ENCODE measurements around the gene GLCE.
"Not testable (repeated sequence)": the region's sequence is repeated elsewhere in the genome, so short reads cannot be mapped to it uniquely, and the experiment has no call there.

Gene GLCE

DNA sequence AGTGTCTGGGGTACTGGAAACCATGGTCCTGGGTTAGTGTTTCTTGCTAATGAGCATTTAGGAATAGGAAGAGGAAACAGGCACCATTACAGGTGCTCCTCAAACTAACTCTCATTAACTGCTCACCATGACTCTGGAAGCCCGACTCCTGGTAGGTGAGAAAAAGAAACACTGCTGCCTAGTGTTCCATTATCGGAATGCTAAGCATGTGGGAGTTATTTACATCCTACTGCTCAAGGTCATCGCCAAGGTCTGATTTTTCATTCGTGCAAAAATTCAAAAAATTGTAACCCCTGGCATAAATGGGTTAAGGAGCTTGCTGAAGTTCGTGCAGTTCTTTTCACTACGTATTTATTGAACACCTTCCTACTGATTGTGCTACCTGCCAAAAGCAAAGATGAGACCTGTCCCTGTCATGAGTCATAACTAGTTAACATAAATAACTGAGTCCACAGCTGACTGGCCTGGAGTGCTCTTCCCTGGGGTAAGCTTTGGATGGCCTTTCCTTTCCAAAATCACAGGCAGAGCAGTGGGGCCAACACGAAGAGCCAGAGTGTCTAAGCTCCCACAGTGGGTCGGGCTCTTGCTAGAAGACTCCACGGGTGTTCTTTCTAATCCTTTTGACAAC lies 115.6 kb downstream of the GLCE start:
- DNase-seq = no peak

DNA sequence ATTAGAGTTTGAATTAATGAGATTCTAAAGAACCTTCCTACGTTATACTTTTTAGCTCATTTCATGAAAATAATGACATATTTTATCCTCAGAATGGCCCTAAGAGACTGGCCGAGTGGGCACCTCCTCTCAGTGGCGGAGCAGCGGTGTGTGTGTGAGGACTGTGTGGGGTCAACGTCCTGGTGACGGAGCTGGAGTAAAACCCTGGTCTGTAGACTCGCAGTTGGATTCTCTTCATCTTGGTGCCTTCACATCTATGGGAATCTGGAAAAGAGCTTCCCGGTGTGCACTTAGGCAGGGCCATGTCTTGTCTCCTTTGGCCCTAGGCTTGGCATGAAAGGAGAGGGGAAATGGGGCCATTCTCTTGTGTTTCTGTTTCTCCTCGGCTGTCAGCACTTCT lies 116.9 kb downstream of the GLCE start:
- no peak for DNase-seq

DNA sequence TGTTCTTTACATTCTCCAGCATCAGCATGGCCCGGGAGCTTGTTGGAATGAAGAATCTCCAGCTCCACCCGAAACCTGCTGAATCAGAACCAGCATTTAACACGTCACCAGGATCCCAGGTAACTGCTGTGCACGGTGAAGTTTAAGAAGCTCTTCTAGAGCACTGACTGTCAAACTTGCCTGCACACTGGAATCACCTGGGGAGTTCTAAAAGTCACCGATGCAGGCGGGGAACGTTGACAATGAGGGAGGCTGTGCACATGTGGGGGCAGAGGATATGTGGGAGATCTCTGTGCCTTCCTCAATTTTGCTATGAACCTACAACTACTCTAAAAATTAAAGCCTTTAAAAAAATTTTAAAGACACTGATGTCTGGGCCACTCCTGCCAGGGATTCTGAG lies 119.2 kb downstream of the GLCE start:
- DNase-seq = no peak

DNA sequence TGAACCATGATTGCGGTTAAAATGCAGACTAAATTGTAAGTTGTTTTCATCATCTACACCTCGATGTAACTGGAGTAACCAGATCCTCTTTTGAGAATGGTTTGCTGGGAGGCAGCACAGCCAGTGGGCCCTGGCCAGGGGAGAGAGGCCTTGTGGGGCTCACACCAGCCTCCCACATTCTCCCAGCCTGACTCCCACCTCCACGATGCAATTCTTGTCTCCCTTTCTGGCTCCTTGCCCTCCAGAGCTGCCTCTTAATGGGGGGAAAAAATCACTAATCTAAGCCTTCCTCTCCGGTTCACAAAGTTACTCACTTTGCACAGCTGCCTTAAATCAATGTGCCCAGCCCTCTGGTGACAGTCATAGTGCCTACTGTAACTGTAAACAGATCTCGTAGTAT lies 120.3 kb downstream of the GLCE start:
- no peak for DNase-seq

DNA sequence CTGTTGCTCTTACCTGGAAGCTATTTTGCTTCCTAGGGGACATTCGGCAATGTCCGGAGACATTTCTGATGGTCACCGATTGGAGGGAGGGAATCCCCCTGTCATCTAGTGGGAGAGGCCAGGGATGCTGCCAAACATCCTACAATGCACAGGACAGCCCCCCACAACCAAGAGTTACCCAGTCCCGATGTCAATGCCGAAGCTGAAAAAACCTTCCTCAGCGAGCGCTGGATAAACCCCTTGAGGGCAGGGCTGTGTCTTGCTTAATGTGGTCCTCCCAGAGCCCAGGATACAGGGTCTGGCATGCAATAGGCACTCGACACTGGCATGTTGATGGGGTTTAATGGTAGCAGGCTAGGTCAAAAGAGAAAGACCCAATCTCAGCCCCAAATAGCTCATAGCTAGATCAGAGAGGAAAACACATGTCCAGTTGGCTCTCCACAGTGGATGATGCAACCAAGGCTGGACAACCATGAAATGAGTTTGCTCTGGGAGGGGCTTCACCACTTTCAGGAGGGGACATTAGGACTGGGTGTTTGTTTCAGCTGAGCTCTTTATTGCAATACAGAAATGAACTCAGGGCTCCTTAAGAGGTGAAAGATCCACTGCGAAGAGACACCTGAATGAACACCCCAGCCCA lies 121.8 kb downstream of the GLCE start:
- DNase-seq = no peak

DNA sequence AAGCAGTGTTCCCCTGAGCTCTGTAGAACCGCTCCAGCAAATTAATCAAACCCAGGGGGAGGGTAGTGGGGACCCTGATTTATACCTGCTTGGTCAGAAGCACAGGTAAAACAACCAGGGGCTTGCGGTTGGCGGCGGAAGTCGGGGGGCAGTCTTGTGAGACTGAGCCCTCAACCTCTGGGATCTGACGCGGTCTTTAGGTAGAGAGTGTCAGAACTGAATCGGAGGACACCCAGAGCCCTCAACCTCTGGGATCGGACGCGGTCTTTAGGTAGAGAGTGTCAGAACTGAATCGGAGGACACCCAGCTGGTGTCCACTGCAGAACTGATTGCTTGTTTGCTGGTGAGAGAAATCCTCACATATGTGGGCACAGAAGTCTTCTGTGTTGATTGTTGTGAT lies 125.4 kb downstream of the GLCE start:
- no peak for DNase-seq

DNA sequence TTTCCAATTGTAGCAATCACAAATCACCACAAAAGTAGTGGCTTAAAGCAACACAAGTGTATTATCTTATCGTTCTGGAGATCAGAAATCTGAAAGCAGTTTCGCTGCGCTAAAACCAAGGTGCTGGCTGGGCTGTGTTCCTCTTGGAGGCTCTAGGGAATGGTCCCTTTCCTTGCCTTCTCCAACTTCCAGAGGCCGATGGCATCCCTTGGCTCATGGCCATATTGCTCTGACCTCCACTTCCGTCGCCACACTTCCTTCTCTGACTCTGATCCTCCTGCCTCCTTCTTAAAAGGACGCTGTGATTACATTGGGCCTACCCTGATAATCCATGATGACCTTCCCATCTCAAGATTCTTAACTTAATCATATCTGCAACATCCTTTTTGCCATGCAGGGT lies 127.6 kb downstream of the GLCE start:
- DNase-seq = no peak

DNA sequence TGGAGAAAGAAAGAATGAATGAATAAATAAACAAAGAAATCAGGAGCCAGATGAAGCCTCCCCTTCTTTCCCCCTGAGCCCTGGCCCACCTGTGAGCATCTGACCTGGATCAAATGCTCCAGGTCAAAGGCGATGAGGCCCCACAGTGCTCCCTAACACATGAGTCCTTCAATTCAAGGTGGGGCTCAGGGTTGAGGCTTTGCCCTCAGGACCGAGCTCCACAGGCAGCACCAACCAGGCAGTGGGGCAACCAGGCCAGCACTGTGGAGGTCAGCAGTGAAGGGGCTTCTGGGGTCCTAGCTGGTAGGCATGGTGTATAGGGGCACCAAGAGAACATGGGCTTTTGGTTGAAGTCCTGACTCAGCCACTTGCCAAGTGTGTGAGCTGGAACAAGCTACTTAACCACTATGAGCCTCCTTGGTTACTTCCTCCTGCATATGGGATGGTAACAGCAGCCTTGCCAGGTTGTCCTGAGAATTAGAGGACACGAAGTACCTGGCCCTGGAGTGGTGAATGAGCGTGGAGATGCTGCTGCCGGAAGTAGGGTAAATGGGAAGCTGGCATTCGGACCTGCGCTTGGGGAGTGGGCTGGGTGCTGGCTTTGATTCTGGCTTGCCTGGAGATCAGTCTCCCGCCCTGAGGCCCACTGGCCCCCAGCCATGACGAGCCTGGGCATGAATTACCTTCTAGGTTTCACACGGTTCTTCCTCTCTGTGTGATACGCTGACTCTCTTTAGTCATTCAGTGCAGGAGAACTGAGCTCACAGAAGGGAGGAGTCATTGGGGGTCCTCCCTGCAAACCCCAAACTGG lies 128.3 kb downstream of the GLCE start:
- no peak for DNase-seq

DNA sequence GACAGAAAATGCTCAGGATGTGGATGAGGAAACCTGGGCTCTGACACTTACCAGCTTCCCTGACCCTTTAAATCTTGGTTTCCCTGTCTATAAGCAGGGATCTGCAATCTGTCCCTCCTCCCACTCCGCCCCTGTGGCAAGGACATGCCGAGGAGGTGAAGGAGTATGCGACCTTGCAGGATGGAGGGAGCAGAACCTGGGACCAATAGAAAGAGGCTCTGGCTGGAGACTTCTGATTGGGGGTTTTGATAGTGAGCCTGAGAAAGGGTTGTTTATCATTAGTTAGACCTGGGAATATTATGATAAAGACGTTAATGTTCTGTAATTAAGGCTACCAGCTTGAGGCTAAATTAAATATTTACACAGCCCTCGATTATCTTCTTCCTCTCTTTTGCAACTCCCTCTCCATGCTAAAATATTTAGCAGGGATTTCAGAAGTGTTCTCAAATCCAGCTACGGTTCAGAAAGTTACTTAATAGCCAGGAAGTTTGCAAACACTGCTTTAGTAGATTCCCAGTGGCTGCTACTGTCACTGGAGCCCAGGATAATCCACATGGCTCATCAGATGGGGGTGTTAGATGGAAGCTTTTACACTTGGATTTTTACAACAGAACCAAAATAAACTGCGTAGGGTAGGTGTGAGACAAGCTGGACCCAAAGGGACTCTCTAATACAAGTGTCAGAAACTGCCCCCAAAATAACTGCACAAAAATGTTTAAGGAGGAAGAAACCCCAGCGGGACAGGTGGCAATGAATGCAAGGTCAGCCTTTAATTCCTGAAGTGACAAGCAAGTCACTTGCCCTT lies 129.1 kb downstream of the GLCE start:
- no peak for DNase-seq

DNA sequence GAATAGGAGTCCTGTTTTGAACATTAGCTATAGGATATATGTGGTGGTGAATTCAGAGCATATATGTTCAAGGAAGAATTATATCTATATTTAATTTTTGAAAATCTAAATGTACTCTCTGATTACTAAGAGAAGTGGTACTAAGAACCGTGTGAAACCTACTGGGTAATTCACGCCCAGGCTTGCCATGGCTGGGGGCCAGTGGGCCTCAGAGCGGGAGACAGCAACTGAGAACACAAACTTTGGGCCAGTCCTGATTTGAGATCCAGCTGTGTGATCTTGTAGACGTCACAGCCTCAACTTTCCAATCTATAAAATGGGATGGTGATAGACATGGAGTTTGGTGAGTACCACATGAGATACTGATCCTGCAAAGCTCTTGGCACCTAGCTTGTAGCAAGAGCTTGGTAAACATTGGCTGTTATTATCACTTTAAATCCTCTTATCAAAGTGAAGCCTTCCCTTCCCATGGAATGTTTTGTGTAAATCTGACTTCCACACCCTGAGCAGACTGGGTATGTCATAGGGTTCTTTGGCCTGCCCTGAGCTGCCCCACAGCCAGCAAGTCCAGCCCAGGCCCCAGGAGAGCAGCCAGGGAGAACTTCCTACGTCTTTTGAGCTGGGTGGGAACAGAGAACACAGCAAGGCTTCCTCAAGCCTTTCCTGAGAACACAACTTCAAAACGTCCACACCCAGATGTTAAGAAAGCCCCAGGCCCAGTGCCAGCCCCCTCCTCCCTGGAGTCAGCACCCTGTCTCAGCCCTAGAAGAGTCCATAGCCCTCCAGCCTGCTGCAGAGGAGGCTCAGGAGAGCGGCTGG lies 130.1 kb downstream of the GLCE start:
- DNase-seq = no peak

DNA sequence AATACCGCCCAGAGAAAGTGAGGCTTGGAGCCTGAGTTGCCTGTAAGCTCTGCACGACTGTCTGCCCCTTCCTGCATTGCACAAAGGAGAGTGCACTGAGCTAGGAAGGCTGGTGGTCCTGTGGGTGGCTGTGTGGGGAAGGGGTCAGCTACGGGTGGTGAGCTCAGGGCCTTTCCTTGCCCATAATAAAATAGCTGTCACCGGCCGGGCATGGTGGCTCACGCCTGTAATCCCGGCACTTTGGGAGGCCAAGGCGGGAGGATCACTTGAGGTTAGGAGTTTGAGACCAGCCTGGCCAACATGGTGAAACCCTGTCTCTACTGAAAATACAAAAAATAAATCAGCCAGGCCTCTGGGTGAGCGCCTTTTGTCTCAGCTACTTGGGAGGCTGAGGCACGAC lies 131.2 kb downstream of the GLCE start:
- DNase-seq = not testable (repeated sequence)

DNA sequence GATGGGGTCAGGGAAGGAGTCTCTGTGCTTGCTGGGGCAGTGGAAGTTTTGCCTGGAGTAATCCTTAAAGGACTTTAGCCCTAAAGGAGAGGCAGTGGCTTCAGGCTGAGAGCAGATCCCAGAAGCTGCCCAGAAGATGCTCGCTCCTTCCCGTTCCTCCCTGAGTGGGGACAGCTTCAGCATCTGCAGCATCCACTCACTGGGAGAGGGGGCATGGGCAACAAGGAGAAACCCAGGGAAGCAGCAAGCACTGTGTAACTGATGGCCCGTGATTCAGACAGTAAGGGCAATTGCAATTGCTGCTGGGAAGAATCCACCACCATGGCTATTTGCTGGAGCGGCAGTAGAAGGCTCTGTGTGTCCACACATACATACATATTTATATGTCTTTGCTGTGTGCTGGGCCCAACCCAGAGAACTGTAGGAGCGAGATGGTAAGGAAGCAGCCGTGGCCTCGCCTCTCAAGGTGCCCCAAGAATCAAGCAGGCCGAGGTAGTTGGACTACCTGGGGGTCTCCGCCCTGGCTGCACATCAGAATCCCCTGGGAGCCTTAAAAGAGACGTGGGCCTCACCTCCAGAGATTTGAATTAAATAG lies 132.5 kb downstream of the GLCE start:
- DNase-seq = no peak

DNA sequence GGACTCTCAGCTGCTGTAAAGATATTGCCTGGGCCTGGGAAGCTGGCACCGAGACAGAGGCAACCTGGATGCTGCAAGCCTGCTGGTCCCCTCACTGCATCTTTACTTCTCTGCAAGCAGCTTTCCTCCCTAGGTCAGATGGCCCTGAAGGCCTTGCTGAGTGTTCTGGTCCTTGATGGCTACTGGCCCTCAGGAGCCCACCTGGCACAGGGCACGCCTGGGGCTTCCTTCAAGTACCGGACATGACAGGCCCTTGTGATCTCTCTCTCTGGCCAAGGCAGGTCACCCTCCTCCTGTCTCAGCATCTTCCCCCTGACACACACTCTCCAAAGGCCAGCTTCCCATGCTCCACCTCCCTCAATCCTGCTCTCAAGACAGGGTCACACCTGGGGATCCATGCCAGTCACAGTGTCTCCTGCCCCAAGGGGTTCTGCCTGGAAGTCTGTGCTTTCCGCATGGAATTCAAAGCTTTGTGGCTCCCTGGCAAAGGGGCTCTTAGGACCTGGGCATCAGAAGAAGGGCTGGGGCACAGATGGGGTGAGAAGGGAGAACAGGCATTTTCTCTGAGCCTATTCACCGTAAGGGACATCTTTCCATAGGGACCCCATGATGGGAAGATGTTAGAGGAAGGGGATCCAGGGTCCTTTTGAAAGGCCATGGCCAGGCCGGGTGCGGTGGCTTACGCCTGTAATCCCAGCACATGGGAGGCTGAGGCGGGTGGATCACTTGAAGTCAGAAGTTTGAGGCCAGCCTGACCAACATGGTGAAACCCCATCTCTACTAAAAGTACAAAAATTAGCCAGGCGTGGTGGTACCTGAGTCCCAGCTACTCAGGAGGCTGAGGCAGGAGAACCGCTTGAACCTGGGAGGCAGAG lies 133.5 kb downstream of the GLCE start:
- DNase-seq = no peak

DNA sequence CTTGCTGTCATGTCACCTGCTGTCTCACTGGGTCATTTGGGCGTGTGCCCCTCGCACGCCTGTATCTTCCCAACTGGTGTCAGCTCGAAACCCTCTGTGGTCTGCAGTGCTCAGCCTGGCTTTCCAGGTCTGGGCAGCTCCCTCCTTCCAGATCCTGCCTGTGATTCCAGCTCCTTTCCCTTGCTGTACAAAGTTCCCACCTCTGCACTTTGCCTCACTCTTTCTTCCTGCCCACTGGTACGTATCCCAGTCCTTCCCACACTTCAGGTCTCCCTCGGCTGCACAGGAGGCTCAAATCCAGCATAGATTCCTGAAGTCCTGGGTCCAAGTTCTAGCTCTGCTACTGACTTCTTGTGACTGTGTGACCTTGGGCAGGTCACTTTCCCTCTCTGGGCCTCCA lies 136.2 kb downstream of the GLCE start:
- no peak for DNase-seq

DNA sequence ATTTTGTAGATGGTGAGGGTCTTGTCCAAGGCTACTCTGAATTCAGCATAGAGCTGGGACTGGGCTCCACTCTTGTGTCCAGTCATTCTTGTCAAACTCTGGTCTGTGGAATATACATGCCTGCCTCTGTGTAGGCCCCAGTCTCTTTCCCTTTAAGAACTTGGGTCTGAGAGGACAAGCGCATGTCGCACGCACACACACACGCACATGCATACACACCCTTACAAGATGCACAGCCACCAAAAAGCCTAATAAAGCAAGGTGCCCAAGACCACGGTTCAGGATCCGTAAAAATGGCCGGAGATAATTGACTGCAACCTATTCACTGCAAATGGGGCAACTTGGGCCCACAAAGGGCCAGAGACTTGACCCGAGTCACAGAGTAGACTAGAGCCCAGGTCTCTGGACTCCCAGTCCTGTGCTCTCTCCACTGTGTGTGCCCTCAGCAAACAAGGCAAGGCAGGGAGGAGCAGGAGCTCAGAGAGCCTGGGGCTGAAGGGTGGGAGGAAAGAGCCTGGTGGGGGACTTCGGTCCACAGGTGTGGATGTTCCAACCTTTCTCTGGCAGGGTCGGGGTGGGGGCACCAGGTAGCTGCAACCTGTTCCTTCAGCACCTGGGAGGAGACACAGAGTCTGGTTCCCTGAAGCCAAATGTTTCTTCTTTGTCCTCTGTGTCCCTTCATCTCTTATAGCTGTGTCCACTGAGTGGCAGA lies 137.4 kb downstream of the GLCE start:
- DNase-seq = no peak

DNA sequence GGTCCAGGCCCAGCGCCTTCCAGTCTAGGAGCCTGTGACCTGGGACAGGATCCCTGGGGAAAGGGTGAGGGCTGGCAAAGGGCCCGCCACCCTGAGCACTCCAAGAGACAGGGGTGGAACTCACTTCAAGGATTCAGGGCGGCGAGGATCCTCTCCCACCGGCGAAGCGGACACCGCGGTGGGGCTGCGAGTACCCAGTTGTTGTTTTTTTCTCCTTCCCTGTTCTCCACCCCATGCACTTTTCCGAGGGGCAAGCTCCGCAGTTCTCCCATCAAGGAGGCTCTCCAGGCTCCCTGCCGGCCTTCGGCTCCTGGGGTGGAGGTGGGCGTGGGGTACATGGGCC lies 137.9 kb downstream of the GLCE start:
- DNase-seq = no peak

DNA sequence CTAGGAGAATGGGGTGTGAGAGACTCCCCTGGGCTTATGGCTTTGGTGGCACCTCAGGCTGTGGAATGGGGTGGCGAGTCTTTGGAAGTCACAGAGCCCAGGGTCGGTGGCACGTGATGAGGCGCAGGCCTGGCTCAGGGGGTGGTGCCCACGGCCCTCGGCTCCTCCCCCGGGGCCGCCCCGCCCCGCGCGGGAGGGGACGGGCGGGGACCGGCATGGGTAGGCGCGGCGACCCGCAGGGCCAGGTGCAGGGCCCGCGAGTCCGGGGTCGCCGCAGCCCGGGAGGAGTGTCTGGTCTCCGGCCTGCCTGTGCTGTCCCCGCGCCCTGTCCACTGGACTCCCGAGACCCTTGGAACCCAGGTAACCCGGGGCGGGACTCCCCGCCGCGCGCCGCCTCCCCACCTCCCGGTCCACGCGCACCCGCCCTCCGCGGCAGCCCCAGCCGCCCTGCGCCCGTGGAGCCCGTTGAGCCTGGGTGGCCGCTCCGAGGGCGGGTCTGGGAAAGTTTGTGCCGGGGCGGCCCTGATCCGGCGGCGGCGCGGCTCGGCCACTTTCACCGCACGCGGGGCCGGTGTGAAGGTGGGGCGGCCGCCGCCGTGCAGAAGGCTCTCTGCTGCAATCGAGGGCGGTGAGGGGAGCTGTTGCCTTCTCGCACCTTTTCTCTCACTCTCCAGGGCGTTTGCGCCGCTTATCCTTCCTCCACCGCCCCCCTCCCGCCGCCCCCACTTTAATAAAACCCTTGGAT lies 138.4 kb downstream of the GLCE start, which contains the start of gene PAQR5:
Gene PAQR5 (plus strand): TSS at position 216 of the 745 bp plus-strand sequence. CDS start 61,169 bp downstream, outside the sequence.
- DNase-seq = no peak

DNA sequence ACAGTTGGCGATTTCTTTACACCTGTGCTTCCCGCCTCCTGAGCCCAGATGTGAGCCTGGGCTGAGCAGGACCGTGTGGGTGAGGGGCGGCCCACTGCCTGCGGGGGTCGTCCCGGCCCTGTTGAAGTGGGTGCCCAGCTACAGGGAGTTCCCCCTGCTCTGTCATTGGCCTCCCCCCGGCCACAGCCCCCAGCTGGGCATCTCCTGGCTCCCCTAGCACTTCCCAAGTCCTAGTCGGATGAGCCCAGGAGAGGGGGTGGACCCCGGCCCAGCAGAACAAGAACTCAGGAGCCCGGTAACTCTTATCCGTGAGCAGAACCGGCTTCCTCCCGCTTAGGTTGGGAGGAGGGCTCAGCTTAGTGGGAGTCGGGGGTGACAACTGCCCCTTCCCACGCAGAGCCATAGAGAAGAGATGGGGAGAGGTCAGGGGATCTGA lies 139.0 kb downstream of the GLCE start:
- DNase-seq = no peak

DNA sequence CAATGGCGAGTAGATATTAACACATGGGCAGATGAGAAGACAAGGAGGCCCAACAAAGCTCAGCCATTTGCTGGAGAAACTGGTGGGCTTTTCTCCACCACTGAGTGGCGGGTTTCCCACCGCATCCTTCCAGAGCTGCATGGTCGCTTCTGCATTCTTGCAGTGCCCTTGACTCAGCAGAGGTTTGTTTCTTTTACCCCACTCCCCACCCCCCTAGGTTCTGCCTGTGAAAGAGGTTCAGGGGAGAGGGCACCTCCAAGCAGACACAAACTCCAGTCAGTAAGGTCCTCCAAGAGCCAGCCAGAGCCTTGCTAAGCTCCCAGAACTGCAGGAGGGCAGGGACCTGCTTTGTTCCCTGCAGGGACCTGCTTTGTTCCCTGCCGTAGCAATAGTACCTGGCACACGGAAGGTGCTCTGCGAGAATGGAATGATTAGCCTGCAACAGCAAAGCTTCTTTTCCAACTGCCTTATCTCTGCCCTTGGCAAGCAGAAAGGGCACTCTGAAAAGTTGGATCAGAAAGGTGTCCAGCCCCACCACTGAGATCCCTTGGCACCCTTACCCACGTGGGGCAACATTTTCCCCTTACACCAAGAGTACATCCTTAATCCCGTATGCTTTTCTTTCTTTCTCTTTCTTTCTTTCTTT lies 139.6 kb downstream of the GLCE start:
- DNase-seq = no peak
